HG03135 (cell line): ENCODE results near the gene MPHOSPH8.

ENCODE experiments used
- ATAC-seq: cut with Tn5 transposase; IDR thresholded peaks from one replicate; pipeline ENCODE4 v1.9.1; 2021; ENCODE audit warnings: mild to moderate bottlenecking, moderate library complexity; ENCODE audit not compliant: unreplicated experiment

The MPHOSPH8 gene

GRCh38 chr13:19633479-19634255 lies at the start of gene MPHOSPH8:
Gene MPHOSPH8, plus strand, starts transcription at chr13:19633659. Its CDS starts 90 bp downstream, at chr13:19633749.
- peak; percentile 99 for ATAC-seq

- peak; percentile 74 for ATAC-seq
Observed at GRCh38 chr13:19586904-19587634, 46.4 kb upstream of the MPHOSPH8 start.

- ATAC-seq: peak; percentile 75
Observed at GRCh38 chr13:19587635-19588300, 45.7 kb upstream of the MPHOSPH8 start.

GRCh38 chr13:19589312-19589711 lies 44.1 kb upstream of the MPHOSPH8 start:
- ATAC-seq: no peak

GRCh38 chr13:19590423-19590822 lies 43.0 kb upstream of the MPHOSPH8 start:
- ATAC-seq: no peak

GRCh38 chr13:19591864-19592263 lies 41.6 kb upstream of the MPHOSPH8 start:
- no peak for ATAC-seq

- no peak for ATAC-seq
Observed at GRCh38 chr13:19592657-19593180, 40.7 kb upstream of the MPHOSPH8 start.

- no peak for ATAC-seq
Observed at GRCh38 chr13:19596086-19596485, 37.4 kb upstream of the MPHOSPH8 start.

GRCh38 chr13:19596960-19597361 lies 36.5 kb upstream of the MPHOSPH8 start:
- ATAC-seq: no peak

- no peak for ATAC-seq
Observed at GRCh38 chr13:19597523-19597922, 35.9 kb upstream of the MPHOSPH8 start.

GRCh38 chr13:19601749-19602725 lies 31.4 kb upstream of the MPHOSPH8 start:
- ATAC-seq: peak; percentile 88

GRCh38 chr13:19604306-19604705 lies 29.2 kb upstream of the MPHOSPH8 start:
- no peak for ATAC-seq

GRCh38 chr13:19605161-19605955 lies 28.1 kb upstream of the MPHOSPH8 start:
- no peak for ATAC-seq

GRCh38 chr13:19606152-19606551 lies 27.3 kb upstream of the MPHOSPH8 start:
- no peak for ATAC-seq

GRCh38 chr13:19606737-19607136 lies 26.7 kb upstream of the MPHOSPH8 start:
- ATAC-seq: no peak

GRCh38 chr13:19607523-19608078 lies 25.9 kb upstream of the MPHOSPH8 start:
- ATAC-seq: no peak

GRCh38 chr13:19618977-19619376 lies 14.5 kb upstream of the MPHOSPH8 start:
- ATAC-seq: no peak

GRCh38 chr13:19622193-19622592 lies 11.3 kb upstream of the MPHOSPH8 start:
- no peak for ATAC-seq

GRCh38 chr13:19624265-19624664 lies 9.2 kb upstream of the MPHOSPH8 start:
- no peak for ATAC-seq
